ENCODE data around the gene SORCS2. TPM values are rescaled to one million over a fixed set of nuclear protein-coding genes. Genes with fewer than 3 reads are reported as not detected.

Gene SORCS2
- total and polyA plus RNA-seq, 2 of the 4 experiments (the other 2 are of a cell fraction) = 0.36 to 0.62 TPM

GRCh38 chr4:7790999-7791398 lies 598.7 kb downstream of the SORCS2 start:
- peaks cover 55% of the 10 kb centered on the region for H3K36me3 ChIP-seq (ENCODE audit: control insufficient read depth, insufficient read depth, low read length)
- ATAC-seq (ENCODE audit: low read depth) = peak; percentile 35; the same call in 1 of the 2 replicates
- BruUV-seq (replicated peaks) = no TSS peak
- dilution Hi-C loops (cut with HindIII; ENCODE audit: low sequenced_read_pairs, unreplicated experiment) (no loop called here), intact Hi-C loops (cut with micrococcal nuclease) (no loop called here), in situ Hi-C loops (cut with MboI; ENCODE audit: low sequenced_read_pairs) (no loop called here)
- H2AK9ac ChIP-seq (replicated peaks; ENCODE audit: low read depth, low read length, poor library complexity) = no peak overlapping the region
- CTCF ChIA-PET = no interaction called here
- no peak overlapping the region for H2BK15ac ChIP-seq (ENCODE audit: low read depth, low read length)
- H2BK5ac ChIP-seq (ENCODE audit: low read depth, low read length, poor library complexity, severe bottlenecking) = no peak overlapping the region
- no peak overlapping the region for H3K27ac ChIP-seq (ENCODE audit: insufficient read depth, low read length)
- H4K91ac ChIP-seq (ENCODE audit: insufficient read depth, low read depth, low read length) = no peak overlapping the region
- peaks cover 27% of the 10 kb centered on the region for H4K20me1 ChIP-seq (ENCODE audit: insufficient read depth, low read length)
- H3K9me1 ChIP-seq (ENCODE audit: insufficient read depth, low read length) = peaks cover 3% of the 10 kb centered on the region; the same call in 1 of the 2 replicates
- H2BK120ac ChIP-seq (ENCODE audit: low read depth, low read length) = no peak overlapping the region
- no peak overlapping the region for H3K4me3 ChIP-seq (ENCODE audit: insufficient read depth, low read depth, low read length)
- WGBS, 2 experiments (ENCODE audit: extremely low coverage in 2 of 2, insufficient read length in 1 of 2) = no CpG with 5 or more reads among the region's 2 CpGs
- H3K79me1 ChIP-seq (ENCODE audit: low read depth in 1 of 2, low read length in 2 of 2) = peaks cover 41 to 58% of the 10 kb centered on the region in 2 experiments
- no peak overlapping the region for H3K4ac ChIP-seq (ENCODE audit: low read depth, low read length)
- no peaks in the 10 kb centered on the region for H3K27me3 ChIP-seq (ENCODE audit: control insufficient read depth, insufficient read depth, low read length)
- no peak overlapping the region for H2BK20ac ChIP-seq (ENCODE audit: low read depth, low read length)
- TF ChIP-seq BHLHE40 (IDR thresholded peaks at IDR 0.05; ENCODE audit: low read depth, low read length) (no peak), MAFK (IDR thresholded peaks at IDR 0.05; ENCODE audit: low read depth, low read length) (no peak), RFX5 (IDR thresholded peaks at IDR 0.05; ENCODE audit: low read depth, low read length) (no peak), CEBPB (IDR thresholded peaks at IDR 0.05; ENCODE audit: low read depth, low read length) (no peak), RCOR1 (IDR thresholded peaks at IDR 0.05; ENCODE audit: insufficient replicate concordance, low read length) (no peak), SMC3 (IDR thresholded peaks at IDR 0.05; ENCODE audit: low read depth, low read length) (no peak), MXI1 (IDR thresholded peaks at IDR 0.05; ENCODE audit: borderline replicate concordance, low read depth, low read length) (no peak), RAD21 (IDR thresholded peaks at IDR 0.05; ENCODE audit: low read length) (no peak), CTCF (conservative IDR thresholded peaks at IDR 0.05; ENCODE audit: low read depth, low read length) (no peak), USF2 (IDR thresholded peaks at IDR 0.05; ENCODE audit: low read depth, low read length) (no peak), FOS (IDR thresholded peaks at IDR 0.05; ENCODE audit: low read depth, low read length) (no peak), POLR2A (IDR thresholded peaks at IDR 0.05; ENCODE audit: low read depth, low read length) (no peak), NFE2L2 (IDR thresholded peaks at IDR 0.05; ENCODE audit: low read depth, low read length) (no peak), MAZ (IDR thresholded peaks at IDR 0.05; ENCODE audit: borderline replicate concordance, low read depth, low read length) (no peak), ELK1 (IDR thresholded peaks at IDR 0.05; ENCODE audit: borderline replicate concordance, low read depth, low read length) (no peak), CHD1 (IDR thresholded peaks at IDR 0.05; ENCODE audit: low read depth, low read length) (no peak)
- H3K4me2 ChIP-seq (ENCODE audit: low read depth, low read length) = no peak overlapping the region
- no peak overlapping the region for H4K5ac ChIP-seq (ENCODE audit: low read depth, low read length)
- no peaks in the 10 kb centered on the region for H3K9me3 ChIP-seq (ENCODE audit: control insufficient read depth, insufficient read depth, low read length)
- H3K56ac ChIP-seq (ENCODE audit: extremely low read depth, insufficient read depth, low read length) = no peak overlapping the region
- no peak overlapping the region for H3K18ac ChIP-seq (ENCODE audit: low read depth, low read length)
- H3K23ac ChIP-seq (ENCODE audit: low read depth, low read length) = no peak overlapping the region
- H3K14ac ChIP-seq (replicated peaks; ENCODE audit: low read depth, low read length) = no peak overlapping the region
- no peak overlapping the region for H3K9ac ChIP-seq (ENCODE audit: low read depth, low read length)
- no peak overlapping the region for H2AK5ac ChIP-seq (ENCODE audit: low read depth, low read length)
- no peaks in the 10 kb centered on the region for H3K4me1 ChIP-seq (ENCODE audit: control insufficient read depth, insufficient read depth, low read length)
- POLR2A ChIA-PET (ENCODE audit: unreplicated experiment) = no interaction called here
- H4K8ac ChIP-seq (ENCODE audit: low read depth in 2 of 2, low read length in 2 of 2) = no peak overlapping the region
- no peak overlapping the region for H2AFZ ChIP-seq (replicated peaks; ENCODE audit: low read length, poor library complexity)
- no peak for DNase-seq
